Activated CD4-positive, alpha-beta memory T cell treated with anti-CD3 and anti-CD28 coated beads, Interleukin-2, amount 10 ng/mL, durations not matched to agents 7 days and 5 days (primary cell): ENCODE results near the gene LRRC8D. TPM values are rescaled to one million over a fixed set of nuclear protein-coding genes. Genes with fewer than 3 reads are reported as not detected.
A peak's percentile ranks its signal among the peaks of the same experiment; 100 is the strongest.
"Not testable (repeated sequence)": the region's sequence is repeated elsewhere in the genome, so short reads cannot be mapped to it uniquely, and the experiment has no call there.

Experiments
- CTCF ChIA-PET: fragments of 350-600 bp; sonication (Branson Sonifier 250); formaldehyde crosslinking; loops from one replicate; lab custom pipeline; 2021; ENCODE audit warnings: antibody characterized with exemption, inconsistent platforms; lab: Charles Lee
- POLR2A ChIA-PET: fragments of 350-600 bp; sonication (Branson Sonifier 250); formaldehyde crosslinking; loops from one replicate; lab custom pipeline; 2021; ENCODE audit warnings: antibody characterized with exemption; lab: Charles Lee
- DNase-seq: peaks from one replicate; pipeline ENCODE4 v3.0.0-alpha.2; 2020
- H3K27ac Mint-ChIP-seq: one replicate; pipeline ENCODE4 v1.8.0; 2021; ENCODE audit warnings: mild to moderate bottlenecking, mixed read lengths
- H3K27me3 Mint-ChIP-seq: one replicate; pipeline ENCODE4 v1.8.0; 2021; ENCODE audit warnings: mixed read lengths
- H3K36me3 Mint-ChIP-seq: one replicate; pipeline ENCODE4 v1.8.0; 2021; ENCODE audit warnings: low read depth, mixed read lengths
- H3K4me1 Mint-ChIP-seq: one replicate; pipeline ENCODE4 v1.8.0; 2021; ENCODE audit warnings: mixed read lengths
- H3K4me3 Mint-ChIP-seq: one replicate; pipeline ENCODE4 v1.8.0; 2021; ENCODE audit warnings: mild to moderate bottlenecking, mixed read lengths
- H3K9me3 Mint-ChIP-seq: one replicate; pipeline ENCODE4 v1.8.0; 2021; ENCODE audit warnings: mixed read lengths
- total RNA-seq, 2 experiments: library from RNA; stranded (reverse); gene quantifications; one replicate each; pipeline ENCODE4 v1.2.3, GENCODE V29; 2021

LRRC8D gene
- 10 to 100 TPM; 19.4 to 20.3 TPM for total RNA-seq

DNA sequence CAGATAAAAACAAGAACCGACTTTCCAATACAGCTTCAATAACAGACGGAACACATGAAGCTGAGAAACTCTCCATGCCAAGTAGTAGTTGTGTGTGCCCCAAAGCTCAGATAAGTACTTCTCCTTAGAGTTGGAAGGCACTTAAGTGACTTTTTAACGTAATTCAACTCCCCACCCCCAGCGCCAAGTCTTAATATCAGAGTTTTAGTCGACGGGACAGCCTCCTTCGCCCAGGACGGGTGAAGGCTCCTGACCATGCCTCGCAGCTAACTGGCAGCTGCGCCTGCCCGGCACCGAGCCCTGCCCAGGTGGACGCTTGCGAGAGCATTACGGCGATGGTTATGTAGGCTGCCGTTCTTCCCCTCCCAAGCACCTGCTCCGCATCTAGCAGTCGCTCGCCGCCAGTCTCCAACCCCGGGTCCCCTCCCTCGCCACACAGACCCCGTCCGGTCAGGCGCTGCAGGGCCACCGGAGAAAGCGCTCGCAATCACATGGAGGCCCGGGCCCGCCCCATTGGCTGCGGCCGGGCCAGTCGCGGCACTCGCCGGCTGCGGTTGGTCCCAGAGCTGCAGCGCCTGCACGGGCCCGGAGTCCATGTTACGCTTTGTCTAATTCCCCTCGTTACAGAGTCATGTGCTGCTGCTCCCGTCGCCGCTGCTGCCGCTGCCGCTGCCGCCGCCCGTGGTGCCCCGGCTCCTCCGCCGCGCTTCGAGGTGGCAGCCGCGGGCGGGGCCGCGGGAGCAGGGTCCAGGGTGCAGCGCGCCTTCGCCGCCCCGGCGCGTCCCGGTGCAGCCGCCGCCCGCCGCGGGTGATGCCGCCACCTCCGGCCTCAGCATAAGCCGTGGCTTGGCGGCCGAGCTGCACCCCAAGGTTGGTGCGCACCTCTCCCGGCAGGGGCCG, at the start of gene LRRC8D:
Gene LRRC8D, plus strand, starts transcription at position 611 of the 900 bp plus-strand sequence. CDS start 112,037 bp downstream, outside the sequence.
- Mint-ChIP-seq H3K36me3 (peaks cover under 1% of the 10 kb centered on the region), H3K9me3 (no peaks in the 10 kb centered on the region), H3K4me1 (peaks cover 22% of the 10 kb centered on the region), H3K4me3 (peak within 1 kb of the TSS; percentile 76), H3K27ac (peak within 1 kb of the TSS; percentile 44), H3K27me3 (peaks cover 11% of the 10 kb centered on the region)
- CTCF ChIA-PET, result interaction anchor here (1.0 to 1.8 kb wide), 3 partner anchors 22 to 168 kb away, joined by 4 to 11 read pairs (median 8); no protein-coding TSS in a partner anchor
- peak; percentile 72 for DNase-seq
- POLR2A ChIA-PET, result interaction anchor here (0.9 to 3.2 kb wide), 8 partner anchors 13 to 188 kb away, joined by 3 to 38 read pairs (median 4); partner anchors contain the start of gene LRRC8C

DNA sequence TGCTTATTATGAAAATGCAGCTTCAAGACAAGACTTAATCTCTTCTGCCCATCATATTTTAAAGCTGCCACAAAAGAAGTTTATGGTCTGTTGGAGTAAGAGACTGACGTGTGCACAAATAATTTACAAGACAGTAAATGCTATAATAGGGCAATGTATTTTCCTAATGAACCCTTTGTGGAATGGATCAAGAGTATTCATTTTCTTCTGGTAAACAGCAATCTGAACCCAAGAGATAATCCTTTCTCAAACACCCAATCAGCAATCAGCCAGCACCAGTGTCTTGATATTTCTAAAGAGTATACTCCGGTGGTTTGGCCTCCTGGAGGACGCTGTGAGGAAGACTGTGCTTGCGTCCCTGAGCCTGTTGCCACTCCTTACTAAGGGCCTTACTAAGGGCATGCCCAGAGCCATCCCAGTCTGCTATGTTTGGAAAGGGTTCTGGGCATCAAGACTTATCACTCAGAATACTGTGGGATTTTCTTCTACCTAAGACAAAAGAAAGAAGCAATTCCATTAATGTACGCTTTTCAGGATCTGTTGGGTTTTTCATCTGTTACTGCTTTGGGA, 48.8 kb upstream of the LRRC8D start:
- ChIA-PET CTCF (interaction anchor here (2.1 kb wide), 1 partner anchor 9 kb away, joined by 10 read pairs; no protein-coding TSS in a partner anchor), POLR2A (interaction anchor here (0.6 to 1.2 kb wide), 3 partner anchors 8 to 101 kb away, joined by 3 read pairs; no protein-coding TSS in a partner anchor)
- no peak for DNase-seq
- Mint-ChIP-seq H3K27ac (no peak overlapping the region), H3K4me1 (peaks cover 9% of the 10 kb centered on the region), H3K4me3 (no peak overlapping the region), H3K27me3 (no peaks in the 10 kb centered on the region), H3K9me3 (no peaks in the 10 kb centered on the region), H3K36me3 (no peaks in the 10 kb centered on the region)

DNA sequence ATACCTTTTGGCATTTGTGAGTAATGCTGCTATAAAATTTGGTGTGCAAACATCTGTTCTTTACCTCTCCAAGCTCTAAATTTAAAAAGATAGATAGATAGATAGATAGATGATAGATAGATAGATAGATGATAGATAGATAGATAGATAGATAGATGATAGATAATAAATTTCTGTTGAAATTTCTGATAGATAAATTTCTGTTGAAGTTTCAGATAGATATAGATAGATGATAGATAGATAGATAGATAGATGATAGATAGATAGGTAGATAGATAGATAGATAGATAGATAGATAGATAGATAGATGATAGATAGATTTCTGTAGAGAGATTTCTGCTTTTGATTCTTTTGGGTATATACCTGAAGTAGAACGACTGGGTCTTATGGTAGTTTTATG, 44.7 kb upstream of the LRRC8D start:
- POLR2A ChIA-PET, H3K4me3 Mint-ChIP-seq: not testable (repeated sequence)

DNA sequence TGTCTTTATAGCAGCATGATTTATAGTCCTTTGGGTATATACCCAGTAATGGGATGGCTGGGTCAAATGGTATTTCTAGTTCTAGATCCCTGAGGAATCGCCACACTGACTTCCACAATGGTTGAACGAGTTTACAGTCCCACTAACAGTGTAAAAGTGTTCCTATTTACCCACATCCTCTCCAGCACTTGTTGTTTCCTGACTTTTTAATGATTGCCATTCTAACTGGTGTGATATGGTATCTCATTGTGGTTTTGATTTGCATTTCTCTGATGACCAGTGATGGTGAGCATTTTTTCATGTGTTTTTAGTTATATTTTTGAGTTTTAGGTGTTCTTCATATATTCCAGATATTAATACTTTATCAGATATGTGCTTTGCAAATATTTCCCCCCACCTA, 43.6 kb upstream of the LRRC8D start:
- CTCF ChIA-PET, result interaction anchor here (1.0 kb wide), 1 partner anchor 15 kb away, joined by 3 read pairs; no protein-coding TSS in a partner anchor
- H3K4me1 Mint-ChIP-seq, result peaks cover 21% of the 10 kb centered on the region

More for the DNA sequence above, 44.7 kb upstream of the LRRC8D start:
- H3K27ac Mint-ChIP-seq, H3K9me3 Mint-ChIP-seq, H3K36me3 Mint-ChIP-seq, CTCF ChIA-PET, DNase-seq, H3K27me3 Mint-ChIP-seq: not testable (repeated sequence)
- H3K4me1 Mint-ChIP-seq, result peaks cover 13% of the 10 kb centered on the region

DNA sequence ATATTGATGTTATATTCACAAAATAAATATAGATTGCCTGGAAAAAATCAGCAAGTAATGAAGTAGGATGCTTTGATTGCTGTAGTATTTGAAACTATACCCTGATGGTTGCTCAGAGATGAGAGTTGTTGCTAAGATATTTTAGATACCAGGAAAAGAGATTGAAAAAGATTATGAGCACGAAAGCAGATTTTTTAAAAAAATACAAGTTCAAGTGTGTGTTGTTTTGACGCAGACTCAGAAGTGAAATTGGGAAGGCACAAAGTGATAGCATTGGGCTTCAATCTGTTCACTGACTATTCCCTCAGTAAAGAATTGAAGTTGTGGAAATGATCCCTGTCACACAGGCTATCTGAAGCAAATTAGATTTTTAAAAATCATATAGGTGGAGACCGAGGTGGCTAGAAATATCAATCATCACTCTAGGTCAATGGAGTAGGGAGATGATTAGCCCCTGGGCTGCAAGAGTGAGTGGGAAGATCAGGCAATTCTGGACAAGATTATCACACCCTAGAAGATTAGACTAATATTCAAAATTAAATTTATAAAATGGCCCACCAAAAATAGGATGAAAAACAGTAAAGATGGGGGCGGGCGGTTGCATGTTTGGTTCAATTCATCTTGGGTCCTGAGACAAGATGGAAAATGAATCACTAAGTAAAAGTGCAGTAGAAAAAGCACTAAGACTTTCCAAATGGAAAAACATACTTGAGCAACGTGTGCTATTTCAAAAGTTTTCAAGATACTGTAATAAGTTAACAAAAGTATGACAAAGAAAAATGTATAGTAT, 41.5 kb upstream of the LRRC8D start:
- ChIA-PET POLR2A (interaction anchor here (1.2 kb wide), 1 partner anchor 65 kb away, joined by 3 read pairs; no protein-coding TSS in a partner anchor), CTCF (interaction anchor here (1.5 kb wide), 1 partner anchor 16 kb away, joined by 5 read pairs; no protein-coding TSS in a partner anchor)
- Mint-ChIP-seq H3K4me3 (no peak overlapping the region), H3K4me1 (peaks cover 21% of the 10 kb centered on the region), H3K27ac (no peak overlapping the region), H3K27me3 (no peaks in the 10 kb centered on the region), H3K36me3 (no peaks in the 10 kb centered on the region), H3K9me3 (no peaks in the 10 kb centered on the region)
- DNase-seq, result no peak

More for the DNA sequence above, 43.6 kb upstream of the LRRC8D start:
- POLR2A ChIA-PET, H3K9me3 Mint-ChIP-seq, H3K36me3 Mint-ChIP-seq, H3K27me3 Mint-ChIP-seq, DNase-seq, H3K4me3 Mint-ChIP-seq, H3K27ac Mint-ChIP-seq: not testable (repeated sequence)

DNA sequence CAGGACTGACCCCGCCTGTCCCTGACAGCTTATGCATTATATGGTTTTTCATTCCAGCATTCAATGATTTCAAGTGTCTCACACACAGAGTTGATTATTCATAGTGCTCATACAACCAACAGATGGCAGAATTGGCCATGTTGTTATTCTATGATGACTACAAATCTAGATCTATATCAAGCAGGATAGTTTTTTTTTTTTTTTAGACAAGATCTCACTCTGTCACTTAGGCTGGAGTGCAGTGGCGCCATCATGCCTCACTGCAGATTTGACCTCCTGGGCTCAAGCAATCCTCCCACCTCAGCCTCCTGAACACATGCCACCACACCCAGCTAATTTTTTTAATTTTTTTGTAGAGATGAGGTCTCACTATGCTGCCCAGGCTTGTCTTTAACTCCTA, 40.1 kb upstream of the LRRC8D start:
- Mint-ChIP-seq H3K27ac (no peak overlapping the region), H3K4me1 (peaks cover 18% of the 10 kb centered on the region), H3K36me3 (no peaks in the 10 kb centered on the region), H3K4me3 (no peak overlapping the region), H3K27me3 (no peaks in the 10 kb centered on the region), H3K9me3 (no peaks in the 10 kb centered on the region)
- POLR2A ChIA-PET, result interaction anchor here (0.9 to 1.2 kb wide), 2 partner anchors 59 to 63 kb away, joined by 3 read pairs; no protein-coding TSS in a partner anchor
- CTCF ChIA-PET, result interaction anchor here (0.7 to 1.5 kb wide), 5 partner anchors 10 to 200 kb away, joined by 3 to 5 read pairs (median 3); no protein-coding TSS in a partner anchor
- DNase-seq, result no peak

DNA sequence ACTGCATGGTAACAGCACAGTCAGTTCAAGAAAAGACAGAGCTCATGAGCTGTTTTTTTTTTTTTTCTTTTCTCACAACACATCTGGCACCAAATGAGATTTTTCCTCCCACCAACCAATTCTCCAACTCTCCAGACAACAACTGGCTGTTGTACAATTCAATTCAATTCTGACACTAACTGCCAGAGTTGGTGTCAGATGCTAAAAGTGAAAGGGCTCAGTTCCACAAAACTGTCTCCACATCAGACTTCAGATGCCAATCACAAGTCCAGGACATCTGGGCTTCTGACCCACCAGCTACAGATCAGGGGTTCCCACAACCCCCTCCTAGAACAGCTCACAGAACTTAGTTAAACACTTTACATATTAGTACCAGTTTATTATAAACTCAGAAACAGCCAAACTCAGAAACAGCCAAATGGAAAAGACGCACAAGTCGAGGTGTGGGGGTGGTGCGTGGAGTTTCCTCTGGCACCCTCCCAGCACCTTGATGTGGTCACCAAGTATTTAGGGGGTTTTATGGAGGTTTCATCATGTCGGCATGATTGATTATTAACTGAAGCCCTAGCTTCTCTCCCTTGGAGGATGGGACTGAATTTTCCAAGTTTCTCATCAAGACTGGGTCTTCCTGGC, 39.2 kb upstream of the LRRC8D start:
- Mint-ChIP-seq H3K36me3 (no peaks in the 10 kb centered on the region), H3K27me3 (no peaks in the 10 kb centered on the region), H3K9me3 (no peaks in the 10 kb centered on the region), H3K4me3 (no peak overlapping the region), H3K4me1 (peaks cover 12% of the 10 kb centered on the region), H3K27ac (no peak overlapping the region)
- POLR2A ChIA-PET, result no interaction called here
- CTCF ChIA-PET, result interaction anchor here (0.6 to 2.0 kb wide), 6 partner anchors 20 to 208 kb away, joined by 3 to 8 read pairs (median 3); no protein-coding TSS in a partner anchor
- no peak for DNase-seq

DNA sequence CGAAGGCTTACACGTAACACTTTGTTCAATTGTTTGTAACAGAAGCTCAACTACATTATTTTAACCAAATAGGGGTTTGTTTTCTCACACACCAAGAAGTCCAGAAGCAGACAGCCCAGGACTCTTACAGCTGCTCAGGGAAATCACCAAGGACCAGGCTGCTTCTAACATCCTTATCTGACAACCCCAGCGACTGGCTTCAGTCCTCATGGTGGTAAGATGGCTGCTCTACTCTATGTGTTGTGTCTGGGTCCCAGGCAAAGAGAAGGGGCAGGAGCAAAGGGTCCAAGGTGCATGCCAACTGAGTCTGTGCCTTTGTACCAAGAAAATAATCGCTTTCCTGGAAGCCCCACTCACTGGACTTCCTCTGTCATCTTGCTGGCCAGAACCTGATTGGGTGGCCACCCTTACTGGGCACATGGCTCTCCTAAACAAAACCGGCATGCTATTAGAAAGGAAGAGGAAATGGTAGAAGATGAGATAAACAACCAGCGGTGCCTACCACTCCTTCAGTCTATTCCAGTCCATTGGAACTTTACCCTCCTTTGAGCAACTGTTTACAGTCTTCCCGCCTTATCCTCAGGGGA, 34.1 kb upstream of the LRRC8D start:
- POLR2A ChIA-PET, result no interaction called here
- CTCF ChIA-PET, result interaction anchor here (0.7 kb wide), 1 partner anchor 173 kb away, joined by 4 read pairs; no protein-coding TSS in a partner anchor
- peaks cover 3% of the 10 kb centered on the region for H3K4me1 Mint-ChIP-seq
- no peak overlapping the region for H3K4me3 Mint-ChIP-seq
- no peak overlapping the region for H3K27ac Mint-ChIP-seq
- no peaks in the 10 kb centered on the region for H3K36me3 Mint-ChIP-seq
- no peaks in the 10 kb centered on the region for H3K27me3 Mint-ChIP-seq
- no peak for DNase-seq
- H3K9me3 Mint-ChIP-seq, result no peaks in the 10 kb centered on the region

DNA sequence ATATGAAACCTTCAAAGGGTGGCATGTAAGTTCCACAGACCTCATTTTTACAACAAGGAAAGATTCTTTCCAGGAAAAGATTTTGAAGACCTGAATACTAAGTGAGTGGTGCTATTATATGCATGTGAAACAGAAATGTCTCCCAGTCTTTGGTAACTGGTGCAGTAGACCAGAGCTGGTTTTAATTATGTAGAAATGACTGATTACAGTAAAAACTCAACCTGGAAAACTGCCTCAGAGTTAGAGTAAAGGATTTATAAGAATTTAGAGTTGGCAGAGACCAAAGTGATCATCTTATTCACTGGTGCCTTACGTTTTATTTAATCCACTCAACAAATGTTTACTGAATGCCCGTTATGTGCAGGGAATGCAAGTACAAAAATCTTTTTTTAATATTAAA, 30.2 kb upstream of the LRRC8D start:
- Mint-ChIP-seq H3K9me3 (no peaks in the 10 kb centered on the region), H3K36me3 (no peaks in the 10 kb centered on the region), H3K27ac (no peak overlapping the region), H3K27me3 (no peaks in the 10 kb centered on the region), H3K4me1 (no peaks in the 10 kb centered on the region), H3K4me3 (no peak overlapping the region)
- no peak for DNase-seq
- ChIA-PET POLR2A (no interaction called here), CTCF (interaction anchor here (1.0 to 1.6 kb wide), 2 partner anchors 11 to 14 kb away, joined by 3 to 5 read pairs; no protein-coding TSS in a partner anchor)

DNA sequence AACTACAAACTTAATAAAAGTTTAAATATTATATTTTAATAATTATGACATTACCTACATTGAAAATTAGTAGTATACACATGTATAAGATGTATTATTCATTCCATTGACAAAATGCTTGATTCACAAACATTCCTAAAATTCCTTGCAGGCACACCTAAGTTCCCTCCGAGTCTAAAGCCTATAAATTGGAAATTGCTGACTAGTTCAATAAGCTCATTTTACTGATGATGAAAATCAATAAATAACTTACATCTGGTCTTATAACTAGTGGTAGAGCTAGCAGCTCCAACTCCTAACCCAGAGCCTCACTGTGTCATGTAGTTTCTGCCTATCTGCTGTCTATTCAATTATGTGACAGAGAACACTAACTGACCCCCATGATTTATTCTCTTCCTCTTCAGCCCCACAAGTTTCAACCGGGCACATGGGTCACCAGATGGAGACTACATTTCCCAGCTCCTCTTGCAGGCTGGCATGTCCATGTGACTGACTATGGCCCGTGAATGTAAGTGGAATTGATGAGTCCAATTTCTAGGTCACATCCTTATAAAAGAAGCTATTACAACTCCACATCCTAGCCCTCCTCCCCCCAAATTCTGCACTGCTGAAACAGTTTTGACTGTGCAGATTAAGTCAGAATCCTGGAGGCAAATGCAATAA, 29.6 kb upstream of the LRRC8D start:
- H3K27ac Mint-ChIP-seq, result no peak overlapping the region
- H3K27me3 Mint-ChIP-seq, result no peaks in the 10 kb centered on the region
- H3K4me1 Mint-ChIP-seq, result no peaks in the 10 kb centered on the region
- H3K9me3 Mint-ChIP-seq, result no peaks in the 10 kb centered on the region
- ChIA-PET CTCF (interaction anchor here (1.0 to 1.6 kb wide), 3 partner anchors 11 to 17 kb away, joined by 3 to 5 read pairs (median 3); no protein-coding TSS in a partner anchor), POLR2A (interaction anchor here (0.8 kb wide), 1 partner anchor 11 kb away, joined by 3 read pairs; no protein-coding TSS in a partner anchor)
- H3K36me3 Mint-ChIP-seq, result no peaks in the 10 kb centered on the region
- no peak for DNase-seq
- no peak overlapping the region for H3K4me3 Mint-ChIP-seq

DNA sequence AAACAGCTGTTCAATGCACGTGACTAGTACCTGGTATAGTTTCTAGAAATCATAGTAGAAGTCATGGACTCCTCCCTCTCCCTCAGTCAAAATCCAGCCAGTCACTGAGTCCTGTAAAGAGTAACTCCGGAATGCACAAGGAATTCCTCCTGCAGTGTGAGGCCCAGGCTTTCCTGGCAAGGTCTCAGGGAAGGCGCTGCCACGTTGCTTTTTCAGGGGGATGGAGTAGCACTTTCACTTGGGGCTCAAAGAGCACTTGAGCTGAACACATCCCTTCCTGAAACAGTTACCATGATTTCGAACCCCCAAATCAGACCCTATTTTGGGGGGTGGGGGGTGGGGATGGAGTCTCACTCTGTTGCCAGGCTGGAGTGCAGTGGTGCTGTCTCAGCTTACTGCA, 26.4 kb upstream of the LRRC8D start:
- H3K27ac Mint-ChIP-seq, result no peak overlapping the region
- no peak for DNase-seq
- H3K9me3 Mint-ChIP-seq, result no peaks in the 10 kb centered on the region
- no peak overlapping the region for H3K4me3 Mint-ChIP-seq
- ChIA-PET CTCF (interaction anchor here (1.7 kb wide), 1 partner anchor 10 kb away, joined by 6 read pairs; no protein-coding TSS in a partner anchor), POLR2A (no interaction called here)
- no peaks in the 10 kb centered on the region for H3K27me3 Mint-ChIP-seq
- H3K36me3 Mint-ChIP-seq, result no peaks in the 10 kb centered on the region
- H3K4me1 Mint-ChIP-seq, result peaks cover 3% of the 10 kb centered on the region
